Measurements from ENCODE around the gene RMDN3.

The RMDN3 gene

GRCh38 chr15:40754883-40755811 lies at the start of gene RMDN3:
Gene RMDN3, minus strand, starts transcription at chr15:40755254. Its CDS starts 471 bp downstream, at chr15:40754783.
- Histone ChIP-seq H3K27me3 (ENCODE audit: control insufficient read depth, insufficient read depth, low read length) (no peaks in the 10 kb centered on the region), H3K27ac (ENCODE audit: low read depth, low read length) (peak within 1 kb of the TSS; percentile 67), H3K4me1 (ENCODE audit: control insufficient read depth, insufficient read depth, low read length) (peaks cover 3% of the 10 kb centered on the region), H3K36me3 (ENCODE audit: control insufficient read depth, insufficient read depth, low read length) (peaks cover 7% of the 10 kb centered on the region), H3K9ac (ENCODE audit: low read length) (peak within 1 kb of the TSS; percentile 89), H3K4me3 (ENCODE audit: low read length) (peak within 1 kb of the TSS; percentile 100)

- H3K4me1 ChIP-seq (ENCODE audit: control insufficient read depth, insufficient read depth, low read length): peaks cover 10% of the 10 kb centered on the region
- H3K27me3 ChIP-seq (ENCODE audit: control insufficient read depth, insufficient read depth, low read length): no peaks in the 10 kb centered on the region
- no peak overlapping the region for H3K27ac ChIP-seq (ENCODE audit: low read depth, low read length)
- H3K4me3 ChIP-seq (ENCODE audit: low read length): no peak overlapping the region
- no peaks in the 10 kb centered on the region for H3K36me3 ChIP-seq (ENCODE audit: control insufficient read depth, insufficient read depth, low read length)
- H3K9ac ChIP-seq (ENCODE audit: low read length): no peak overlapping the region
Observed at GRCh38 chr15:40803688-40804087, 48.6 kb upstream of the RMDN3 start.

GRCh38 chr15:40803076-40803475 lies 48.0 kb upstream of the RMDN3 start:
- Histone ChIP-seq H3K27ac (ENCODE audit: low read depth, low read length) (no peak overlapping the region), H3K4me3 (ENCODE audit: low read length) (no peak overlapping the region), H3K36me3 (ENCODE audit: control insufficient read depth, insufficient read depth, low read length) (peaks cover 2% of the 10 kb centered on the region), H3K27me3 (ENCODE audit: control insufficient read depth, insufficient read depth, low read length) (no peaks in the 10 kb centered on the region), H3K9ac (ENCODE audit: low read length) (no peak overlapping the region), H3K4me1 (ENCODE audit: control insufficient read depth, insufficient read depth, low read length) (peaks cover 8% of the 10 kb centered on the region)

GRCh38 chr15:40799523-40799922 lies 44.5 kb upstream of the RMDN3 start:
- H3K27ac ChIP-seq (ENCODE audit: low read depth, low read length): no peak overlapping the region
- H3K4me1 ChIP-seq (ENCODE audit: control insufficient read depth, insufficient read depth, low read length): no peaks in the 10 kb centered on the region
- peaks cover 2% of the 10 kb centered on the region for H3K36me3 ChIP-seq (ENCODE audit: control insufficient read depth, insufficient read depth, low read length)
- no peak overlapping the region for H3K4me3 ChIP-seq (ENCODE audit: low read length)
- H3K27me3 ChIP-seq (ENCODE audit: control insufficient read depth, insufficient read depth, low read length): no peaks in the 10 kb centered on the region
- H3K9ac ChIP-seq (ENCODE audit: low read length): no peak overlapping the region

GRCh38 chr15:40796512-40796911 lies 41.5 kb upstream of the RMDN3 start:
- no peak overlapping the region for H3K27ac ChIP-seq (ENCODE audit: low read depth, low read length)
- no peaks in the 10 kb centered on the region for H3K4me1 ChIP-seq (ENCODE audit: control insufficient read depth, insufficient read depth, low read length)
- H3K27me3 ChIP-seq (ENCODE audit: control insufficient read depth, insufficient read depth, low read length): no peaks in the 10 kb centered on the region
- H3K9ac ChIP-seq (ENCODE audit: low read length): no peak overlapping the region
- H3K36me3 ChIP-seq (ENCODE audit: control insufficient read depth, insufficient read depth, low read length): peaks cover 2% of the 10 kb centered on the region
- no peak overlapping the region for H3K4me3 ChIP-seq (ENCODE audit: low read length)

GRCh38 chr15:40796041-40796440 lies 41.0 kb upstream of the RMDN3 start:
- Histone ChIP-seq H3K27ac (ENCODE audit: low read depth, low read length) (no peak overlapping the region), H3K27me3 (ENCODE audit: control insufficient read depth, insufficient read depth, low read length) (no peaks in the 10 kb centered on the region), H3K36me3 (ENCODE audit: control insufficient read depth, insufficient read depth, low read length) (peaks cover 2% of the 10 kb centered on the region), H3K4me3 (ENCODE audit: low read length) (no peak overlapping the region), H3K4me1 (ENCODE audit: control insufficient read depth, insufficient read depth, low read length) (no peaks in the 10 kb centered on the region), H3K9ac (ENCODE audit: low read length) (no peak overlapping the region)

- peaks cover 1% of the 10 kb centered on the region for H3K36me3 ChIP-seq (ENCODE audit: control insufficient read depth, insufficient read depth, low read length)
- H3K4me3 ChIP-seq (ENCODE audit: low read length): no peak overlapping the region
- H3K4me1 ChIP-seq (ENCODE audit: control insufficient read depth, insufficient read depth, low read length): no peaks in the 10 kb centered on the region
- H3K9ac ChIP-seq (ENCODE audit: low read length): no peak overlapping the region
- H3K27me3 ChIP-seq (ENCODE audit: control insufficient read depth, insufficient read depth, low read length): no peaks in the 10 kb centered on the region
- H3K27ac ChIP-seq (ENCODE audit: low read depth, low read length): no peak overlapping the region
Observed at GRCh38 chr15:40793216-40793989, 38.3 kb upstream of the RMDN3 start.

- Histone ChIP-seq H3K4me3 (ENCODE audit: low read length) (no peak overlapping the region), H3K27me3 (ENCODE audit: control insufficient read depth, insufficient read depth, low read length) (no peaks in the 10 kb centered on the region), H3K9ac (ENCODE audit: low read length) (no peak overlapping the region), H3K27ac (ENCODE audit: low read depth, low read length) (no peak overlapping the region), H3K36me3 (ENCODE audit: control insufficient read depth, insufficient read depth, low read length) (no peaks in the 10 kb centered on the region), H3K4me1 (ENCODE audit: control insufficient read depth, insufficient read depth, low read length) (no peaks in the 10 kb centered on the region)
Observed at GRCh38 chr15:40792394-40792793, 37.3 kb upstream of the RMDN3 start.

- H3K4me3 ChIP-seq (ENCODE audit: low read length): no peak overlapping the region
- no peak overlapping the region for H3K9ac ChIP-seq (ENCODE audit: low read length)
- H3K27me3 ChIP-seq (ENCODE audit: control insufficient read depth, insufficient read depth, low read length): no peaks in the 10 kb centered on the region
- H3K27ac ChIP-seq (ENCODE audit: low read depth, low read length): no peak overlapping the region
- H3K4me1 ChIP-seq (ENCODE audit: control insufficient read depth, insufficient read depth, low read length): no peaks in the 10 kb centered on the region
- no peaks in the 10 kb centered on the region for H3K36me3 ChIP-seq (ENCODE audit: control insufficient read depth, insufficient read depth, low read length)
Observed at GRCh38 chr15:40790718-40791117, 35.7 kb upstream of the RMDN3 start.

- Histone ChIP-seq H3K4me1 (ENCODE audit: control insufficient read depth, insufficient read depth, low read length) (no peaks in the 10 kb centered on the region), H3K27ac (ENCODE audit: low read depth, low read length) (no peak overlapping the region), H3K4me3 (ENCODE audit: low read length) (no peak overlapping the region), H3K36me3 (ENCODE audit: control insufficient read depth, insufficient read depth, low read length) (no peaks in the 10 kb centered on the region), H3K27me3 (ENCODE audit: control insufficient read depth, insufficient read depth, low read length) (no peaks in the 10 kb centered on the region), H3K9ac (ENCODE audit: low read length) (no peak overlapping the region)
Observed at GRCh38 chr15:40789999-40790398, 34.9 kb upstream of the RMDN3 start.

- Histone ChIP-seq H3K4me3 (ENCODE audit: low read length) (no peak overlapping the region), H3K36me3 (ENCODE audit: control insufficient read depth, insufficient read depth, low read length) (no peaks in the 10 kb centered on the region), H3K4me1 (ENCODE audit: control insufficient read depth, insufficient read depth, low read length) (no peaks in the 10 kb centered on the region), H3K27me3 (ENCODE audit: control insufficient read depth, insufficient read depth, low read length) (no peaks in the 10 kb centered on the region), H3K9ac (ENCODE audit: low read length) (no peak overlapping the region), H3K27ac (ENCODE audit: low read depth, low read length) (no peak overlapping the region)
Observed at GRCh38 chr15:40789119-40789518, 34.1 kb upstream of the RMDN3 start.

GRCh38 chr15:40787991-40788390 lies 32.9 kb upstream of the RMDN3 start:
- Histone ChIP-seq H3K4me1 (ENCODE audit: control insufficient read depth, insufficient read depth, low read length) (no peaks in the 10 kb centered on the region), H3K27me3 (ENCODE audit: control insufficient read depth, insufficient read depth, low read length) (no peaks in the 10 kb centered on the region), H3K36me3 (ENCODE audit: control insufficient read depth, insufficient read depth, low read length) (no peaks in the 10 kb centered on the region), H3K4me3 (ENCODE audit: low read length) (no peak overlapping the region), H3K9ac (ENCODE audit: low read length) (no peak overlapping the region), H3K27ac (ENCODE audit: low read depth, low read length) (no peak overlapping the region)

Data from rectal smooth muscle tissue (tissue), 1 donor.